Neutrophil (primary cell): Measurements from ENCODE around the gene ZBTB20.

Experiments used
- H3K27ac ChIP-seq: fragments of 200-600 bp; sonication (generic); 2 replicates; pipeline ENCODE4 v1.5.1; 2016; ENCODE audit warnings: mild to moderate bottlenecking, moderate library complexity
- H3K27me3 ChIP-seq: fragments of 200-600 bp; sonication (generic); 2 replicates; pipeline ENCODE4 v1.6.0; 2016; ENCODE audit warnings: mild to moderate bottlenecking
- H3K36me3 ChIP-seq: fragments of 200-600 bp; sonication (generic); 2 replicates; pipeline ENCODE4 v1.5.1; 2017
- H3K4me1 ChIP-seq, 2 experiments: fragments of 200-600 bp in 1 of 2; sonication (generic) in 1 of 2; 1 replicate in 1 of 2; 2 replicates in 1 of 2; pipeline versions ENCODE4 v1.5.1 to v1.6.1; 2013 to 2016; ENCODE audit warnings: low read depth in 1 of 2, low read length in 1 of 2, mild to moderate bottlenecking in 1 of 2, moderate library complexity in 1 of 2; ENCODE audit not compliant: control insufficient read depth in 1 of 2, insufficient read depth in 1 of 2
- H3K4me3 ChIP-seq, 2 experiments: fragments of 200-600 bp in 1 of 2; sonication (generic) in 1 of 2; 1 replicate in 1 of 2; 2 replicates in 1 of 2; pipeline ENCODE4 v1.5.1; 2013 to 2016; ENCODE audit warnings: low read depth in 1 of 2, low read length in 1 of 2, mild to moderate bottlenecking in 1 of 2, moderate library complexity in 1 of 2
- H3K9me3 ChIP-seq: fragments of 200-600 bp; sonication (generic); 2 replicates; pipeline ENCODE4 v1.5.1; 2016
- TF ChIP-seq, protein P1 (sequence below): fragments of 200-600 bp; sonication (generic); IDR thresholded peaks from 2 replicates; pipeline ENCODE4 v1.5.1; 2016; ENCODE audit warnings: antibody characterized with exemption

The ZBTB20 gene

DNA sequence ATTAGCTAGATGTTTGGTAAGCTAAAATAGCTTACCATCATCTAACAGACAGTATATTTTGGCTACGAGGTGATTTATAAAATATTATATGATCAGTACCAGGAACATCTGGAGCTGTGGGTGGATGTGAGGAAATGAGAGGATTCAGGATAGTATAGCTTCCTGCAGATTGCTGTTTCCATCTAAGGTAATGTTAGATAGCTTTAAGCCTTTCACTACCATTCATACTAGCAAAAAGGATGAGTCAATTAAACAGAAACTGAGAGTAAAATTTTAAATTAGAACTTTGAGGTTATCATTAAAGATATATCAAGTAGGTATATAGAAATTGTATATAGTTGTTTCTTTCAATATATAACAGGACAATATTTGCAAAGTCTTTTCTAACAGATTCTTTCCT lies 8.0 kb downstream of the ZBTB20 start:
- no peak overlapping the region for H3K4me3 ChIP-seq
- TF ChIP-seq, protein P1, sequence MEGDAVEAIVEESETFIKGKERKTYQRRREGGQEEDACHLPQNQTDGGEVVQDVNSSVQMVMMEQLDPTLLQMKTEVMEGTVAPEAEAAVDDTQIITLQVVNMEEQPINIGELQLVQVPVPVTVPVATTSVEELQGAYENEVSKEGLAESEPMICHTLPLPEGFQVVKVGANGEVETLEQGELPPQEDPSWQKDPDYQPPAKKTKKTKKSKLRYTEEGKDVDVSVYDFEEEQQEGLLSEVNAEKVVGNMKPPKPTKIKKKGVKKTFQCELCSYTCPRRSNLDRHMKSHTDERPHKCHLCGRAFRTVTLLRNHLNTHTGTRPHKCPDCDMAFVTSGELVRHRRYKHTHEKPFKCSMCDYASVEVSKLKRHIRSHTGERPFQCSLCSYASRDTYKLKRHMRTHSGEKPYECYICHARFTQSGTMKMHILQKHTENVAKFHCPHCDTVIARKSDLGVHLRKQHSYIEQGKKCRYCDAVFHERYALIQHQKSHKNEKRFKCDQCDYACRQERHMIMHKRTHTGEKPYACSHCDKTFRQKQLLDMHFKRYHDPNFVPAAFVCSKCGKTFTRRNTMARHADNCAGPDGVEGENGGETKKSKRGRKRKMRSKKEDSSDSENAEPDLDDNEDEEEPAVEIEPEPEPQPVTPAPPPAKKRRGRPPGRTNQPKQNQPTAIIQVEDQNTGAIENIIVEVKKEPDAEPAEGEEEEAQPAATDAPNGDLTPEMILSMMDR: no peak
- no peaks in the 10 kb centered on the region for H3K9me3 ChIP-seq
- no peaks in the 10 kb centered on the region for H3K36me3 ChIP-seq
- H3K27me3 ChIP-seq: no peaks in the 10 kb centered on the region
- no peaks in the 10 kb centered on the region for H3K4me1 ChIP-seq
- no peak overlapping the region for H3K27ac ChIP-seq

DNA sequence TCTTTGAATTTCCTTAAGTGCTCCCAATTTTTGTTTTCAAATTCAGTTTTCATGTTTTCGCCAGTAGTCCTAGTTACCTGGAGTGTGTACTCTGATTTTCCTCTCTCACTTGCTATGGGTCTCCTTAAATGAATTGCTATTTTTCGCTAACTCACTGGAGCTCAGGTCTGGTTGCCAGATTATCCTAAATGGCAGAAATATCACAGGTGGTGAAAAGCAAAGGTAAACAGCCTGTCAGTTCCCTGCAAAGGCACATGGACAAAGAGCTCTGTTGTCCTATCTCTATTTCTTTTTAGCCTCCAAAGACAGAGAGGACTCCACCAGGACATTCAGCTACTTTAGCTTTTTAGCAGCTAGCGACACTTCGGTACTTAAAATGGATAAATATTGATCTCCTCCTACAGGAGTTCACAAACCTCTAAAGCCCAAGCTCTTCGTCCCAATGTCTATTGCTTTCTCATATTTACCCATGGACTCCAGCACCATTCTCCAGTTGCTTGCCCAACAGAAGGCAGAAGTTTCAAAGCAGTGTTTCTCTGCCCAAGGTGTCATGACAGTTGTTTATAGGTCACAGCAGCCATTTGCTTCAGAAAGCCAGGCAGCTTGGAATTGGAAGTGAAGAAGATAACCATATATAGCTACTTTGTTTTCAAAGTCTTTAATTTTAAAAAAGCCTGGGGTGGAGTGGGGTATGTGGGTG lies 12.3 kb downstream of the ZBTB20 start:
- no peak overlapping the region for H3K4me3 ChIP-seq
- TF ChIP-seq, protein P1: no peak
- H3K27me3 ChIP-seq: no peaks in the 10 kb centered on the region
- no peak overlapping the region for H3K27ac ChIP-seq
- H3K9me3 ChIP-seq: no peaks in the 10 kb centered on the region
- H3K36me3 ChIP-seq: no peaks in the 10 kb centered on the region
- H3K4me1 ChIP-seq: no peaks in the 10 kb centered on the region

DNA sequence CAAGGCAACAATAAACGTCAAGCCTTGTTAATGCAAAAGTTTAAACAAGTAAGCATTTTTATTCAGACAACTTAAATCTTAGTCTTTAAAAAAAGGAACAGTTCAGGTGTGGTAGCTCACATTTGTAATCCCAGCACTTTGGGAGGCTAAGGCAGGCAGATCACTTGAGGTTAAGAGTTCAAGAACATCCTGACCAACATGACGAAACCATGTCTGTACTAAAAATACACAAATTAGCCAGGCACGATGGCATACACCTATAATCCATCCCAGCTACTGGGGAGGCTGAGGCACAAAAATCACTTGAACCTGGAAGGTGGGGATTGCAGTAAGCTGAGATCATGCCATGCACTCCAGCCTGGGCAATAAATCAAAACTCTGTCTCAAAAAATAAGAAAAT lies 19.9 kb downstream of the ZBTB20 start:
- no peak overlapping the region for H3K27ac ChIP-seq
- H3K4me1 ChIP-seq: no peaks in the 10 kb centered on the region
- no peaks in the 10 kb centered on the region for H3K36me3 ChIP-seq
- no peaks in the 10 kb centered on the region for H3K9me3 ChIP-seq
- no peak overlapping the region for H3K4me3 ChIP-seq
- TF ChIP-seq, protein P1: no peak
- H3K27me3 ChIP-seq: no peaks in the 10 kb centered on the region

DNA sequence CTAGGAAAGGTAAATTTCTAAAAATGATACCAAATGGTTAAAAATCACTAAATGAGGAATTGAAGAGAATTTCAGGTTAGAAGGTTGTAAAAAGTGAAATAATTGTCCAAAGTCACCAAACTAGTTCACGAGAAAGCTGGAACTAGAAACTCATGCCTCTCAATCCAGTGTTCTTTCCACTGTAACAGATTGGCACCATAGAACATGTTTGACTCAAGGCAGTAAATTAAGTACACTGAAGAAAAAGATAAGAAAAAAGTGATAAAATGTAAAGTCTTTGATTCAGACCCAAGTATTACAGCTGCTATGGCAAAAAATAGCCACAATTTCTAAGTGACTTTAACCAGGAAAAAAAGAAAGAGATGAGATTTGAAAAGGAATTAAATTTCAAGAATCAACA lies 26.5 kb downstream of the ZBTB20 start:
- no peaks in the 10 kb centered on the region for H3K27me3 ChIP-seq
- no peaks in the 10 kb centered on the region for H3K4me1 ChIP-seq
- no peaks in the 10 kb centered on the region for H3K9me3 ChIP-seq
- no peak overlapping the region for H3K27ac ChIP-seq
- H3K4me3 ChIP-seq: no peak overlapping the region
- TF ChIP-seq, protein P1: no peak
- no peaks in the 10 kb centered on the region for H3K36me3 ChIP-seq

DNA sequence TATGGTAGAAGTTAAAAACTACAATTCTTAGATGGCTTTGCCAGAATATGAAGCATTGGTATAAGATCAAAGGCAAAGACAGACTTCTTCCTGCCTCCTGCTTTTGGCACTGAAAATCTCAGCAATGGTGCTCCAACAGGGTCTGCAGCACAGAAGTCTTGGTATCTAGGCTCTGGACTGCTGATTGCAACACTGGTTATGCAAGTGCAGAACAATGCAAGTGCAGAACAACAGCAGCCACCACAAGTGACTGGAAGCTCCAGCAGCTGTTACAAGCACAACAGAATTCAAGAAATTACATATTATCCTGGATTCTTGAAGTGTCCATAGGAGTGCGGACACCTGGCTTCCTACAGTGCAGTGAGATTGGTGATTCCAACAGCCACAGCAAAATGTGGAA lies 33.7 kb downstream of the ZBTB20 start:
- peaks cover 12 to 14% of the 10 kb centered on the region in 2 experiments for H3K4me1 ChIP-seq
- H3K27ac ChIP-seq: peak overlapping the region; percentile 50
- H3K9me3 ChIP-seq: no peaks in the 10 kb centered on the region
- H3K36me3 ChIP-seq: no peaks in the 10 kb centered on the region
- H3K27me3 ChIP-seq: no peaks in the 10 kb centered on the region
- TF ChIP-seq, protein P1: no peak
- H3K4me3 ChIP-seq: peak overlapping the region in 1 of 2 experiments; percentile 15
